ENCODE measurements around the gene DUS4L.
"Not testable (repeated sequence)": the region's sequence is repeated elsewhere in the genome, so short reads cannot be mapped to it uniquely, and the experiment has no call there.

DUS4L gene
- 0.35 to 4.2 (median 2.5) reads per million in 18 experiments for total RNA-seq

DNA sequence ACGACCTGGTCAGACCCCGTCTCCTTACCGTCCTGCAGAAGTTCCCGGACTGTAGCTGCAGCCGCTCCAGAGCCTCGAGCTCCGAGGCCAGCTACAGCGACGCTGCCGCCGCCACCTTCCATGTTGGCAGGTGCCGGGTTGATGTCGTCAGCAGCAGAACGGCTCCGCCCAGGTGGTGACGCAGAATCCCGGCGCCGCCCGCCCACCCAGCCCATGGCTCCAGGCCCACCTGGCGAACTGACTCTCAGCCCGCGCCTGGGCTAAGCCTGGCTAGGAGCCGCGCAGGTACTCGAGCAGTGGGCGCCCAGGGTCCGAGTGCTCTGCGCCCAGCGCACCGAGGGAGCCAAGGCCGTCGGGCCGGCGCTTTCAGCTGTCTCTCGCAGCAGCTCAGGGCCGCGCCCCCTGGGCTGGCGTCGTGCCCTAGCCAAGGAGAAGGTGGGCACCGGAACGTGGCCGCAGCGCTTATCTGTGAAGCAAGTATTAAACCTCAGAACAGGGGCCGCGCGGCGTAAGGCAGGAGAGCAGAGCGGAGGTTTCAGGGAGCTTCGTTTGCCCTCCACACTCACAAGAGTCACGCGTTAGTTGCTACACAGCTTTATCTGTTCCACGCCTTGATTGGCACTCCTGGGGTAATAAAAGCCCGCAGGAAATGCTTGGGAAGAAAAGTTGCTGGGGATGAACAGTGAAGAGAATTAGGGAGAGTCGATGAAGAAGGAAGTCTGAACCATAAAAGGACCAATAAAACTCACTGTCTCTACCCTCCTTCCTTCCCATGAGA lies at the start of gene DUS4L, which contains the start of gene COG5:
TSS of gene DUS4L (plus strand) at position 197 of the 778 bp plus-strand sequence. CDS start 3,100 bp downstream, outside the sequence.
TSS of gene COG5 (minus strand) at position 146 of the 778 bp plus-strand sequence. CDS start at position 122, 24 bp downstream.
- DNase-seq: peak; percentile 71 to 85

GRCh38 chr7:107526672-107527071 lies 37.1 kb upstream of the DUS4L start:
- no peak for DNase-seq

DNA sequence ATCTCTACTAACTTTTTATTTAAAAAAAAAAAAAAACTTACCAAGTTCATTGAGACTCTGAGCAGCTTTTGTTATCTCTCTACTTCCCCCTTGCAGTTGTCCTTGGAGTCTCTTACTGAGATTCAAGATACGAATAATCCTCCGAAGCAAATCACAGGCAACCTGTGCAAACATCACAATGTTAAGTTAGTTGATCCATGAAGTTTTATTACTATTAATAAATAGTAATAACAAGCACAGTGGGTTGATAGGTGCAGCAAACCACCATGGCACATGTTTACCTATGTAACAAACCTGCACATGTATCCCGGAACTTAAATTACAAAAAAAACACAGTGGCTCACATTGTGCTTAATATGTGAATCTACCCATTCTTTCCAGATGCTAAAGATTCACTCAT lies 36.6 kb upstream of the DUS4L start:
- no peak for DNase-seq

DNA sequence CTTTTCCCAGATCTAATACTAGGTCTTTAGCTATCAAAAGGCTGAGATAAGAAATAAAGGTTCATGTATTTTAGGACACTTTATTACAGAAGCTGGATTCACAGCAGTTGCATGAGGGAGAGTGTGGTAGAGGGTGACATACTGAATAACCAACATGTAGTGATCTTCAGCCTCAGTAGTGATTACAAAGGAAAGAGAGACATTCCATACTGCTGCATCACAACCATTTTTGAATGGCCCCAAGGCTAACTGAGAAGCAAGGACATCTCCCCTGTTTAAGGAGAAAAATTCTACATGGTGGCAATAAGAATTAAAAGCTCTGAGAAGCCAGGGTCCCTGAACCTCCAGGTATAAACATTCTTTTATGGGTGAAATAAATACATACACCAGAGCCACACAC lies 35.3 kb upstream of the DUS4L start:
- DNase-seq: no peak

DNA sequence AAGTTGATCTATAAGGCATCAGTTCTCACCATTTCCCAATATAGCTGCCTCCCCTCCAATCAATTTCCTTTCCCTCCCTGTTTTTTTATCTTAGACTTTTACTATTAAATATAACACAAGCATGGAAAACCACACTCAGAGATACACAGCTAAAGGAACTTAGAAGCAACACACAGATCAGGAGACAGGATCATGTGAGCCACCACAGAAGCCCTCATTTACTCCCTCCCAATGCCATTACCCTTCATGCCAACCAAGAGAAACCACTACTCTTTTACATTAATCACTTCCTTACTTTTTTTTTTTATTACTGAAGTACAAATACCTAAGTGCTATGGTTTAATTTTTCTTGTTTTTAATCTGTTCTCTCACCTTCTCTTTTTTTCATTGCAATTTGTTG lies 33.0 kb upstream of the DUS4L start:
- DNase-seq: peak in 1 of 2 donors; percentile 18

GRCh38 chr7:107534139-107534538 lies 29.6 kb upstream of the DUS4L start:
- DNase-seq: no peak

GRCh38 chr7:107537228-107537627 lies 26.5 kb upstream of the DUS4L start:
- not testable (repeated sequence) for DNase-seq

- no peak for DNase-seq
These were observed 25.8 kb upstream of the DUS4L start for GRCh38 chr7:107538001-107538400.

- no peak for DNase-seq
These were observed 20.3 kb upstream of the DUS4L start for GRCh38 chr7:107543338-107543993.

DNA sequence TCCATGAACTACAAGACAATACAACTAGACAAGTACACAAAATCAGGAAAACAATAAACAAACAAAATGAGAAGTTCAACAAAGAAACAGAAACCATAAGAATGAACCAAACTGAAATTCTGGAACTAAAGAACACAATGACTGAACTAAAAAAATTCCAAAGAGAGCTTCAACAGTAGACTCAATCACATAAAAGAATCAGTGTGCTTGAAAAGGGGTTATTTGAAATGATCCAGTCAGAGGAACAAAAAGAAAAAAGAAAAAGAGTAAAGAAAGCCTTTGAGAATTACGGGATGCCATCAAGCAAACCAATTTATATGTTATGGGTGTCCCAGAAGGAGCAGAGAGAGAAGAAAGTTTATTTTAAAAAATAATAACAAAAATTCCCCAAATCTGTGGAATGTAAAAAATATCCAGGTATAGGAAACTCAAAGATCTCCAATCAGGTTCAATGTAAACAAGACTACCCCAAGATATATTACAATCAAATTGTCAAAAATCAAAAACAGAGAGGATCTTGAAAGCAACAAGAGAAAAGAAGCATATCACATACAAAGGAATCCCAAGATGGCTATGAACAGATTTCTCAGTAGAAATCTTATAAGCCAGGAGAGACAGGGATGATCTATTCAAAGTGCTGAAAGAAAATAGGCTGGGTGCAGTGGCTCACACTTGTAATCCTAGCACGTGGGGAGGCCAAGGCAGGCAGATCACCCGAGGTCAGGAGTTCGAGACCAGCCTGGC lies 18.8 kb upstream of the DUS4L start:
- DNase-seq: no peak

- no peak for DNase-seq
These were observed 11.8 kb upstream of the DUS4L start for GRCh38 chr7:107551936-107552335.

DNA sequence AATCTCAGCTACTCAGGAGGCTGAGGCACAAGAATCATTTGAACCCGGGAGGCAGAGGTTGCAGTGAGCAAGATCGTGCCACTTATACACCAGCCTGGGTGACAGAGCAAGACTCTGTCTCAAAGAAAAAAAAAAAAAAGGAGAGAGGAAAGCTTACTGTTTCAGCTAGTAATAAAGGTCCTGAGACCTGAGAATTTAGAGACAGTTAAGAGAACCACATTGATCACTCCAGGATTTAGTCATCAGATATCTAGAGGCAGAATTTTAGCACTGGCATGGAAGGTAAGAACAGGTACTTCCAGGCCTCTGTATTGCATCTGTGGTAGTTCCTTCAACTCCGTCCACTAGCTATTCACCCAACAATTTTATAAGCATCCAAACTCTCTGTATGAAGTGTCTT lies 7.9 kb upstream of the DUS4L start:
- DNase-seq: no peak

DNA sequence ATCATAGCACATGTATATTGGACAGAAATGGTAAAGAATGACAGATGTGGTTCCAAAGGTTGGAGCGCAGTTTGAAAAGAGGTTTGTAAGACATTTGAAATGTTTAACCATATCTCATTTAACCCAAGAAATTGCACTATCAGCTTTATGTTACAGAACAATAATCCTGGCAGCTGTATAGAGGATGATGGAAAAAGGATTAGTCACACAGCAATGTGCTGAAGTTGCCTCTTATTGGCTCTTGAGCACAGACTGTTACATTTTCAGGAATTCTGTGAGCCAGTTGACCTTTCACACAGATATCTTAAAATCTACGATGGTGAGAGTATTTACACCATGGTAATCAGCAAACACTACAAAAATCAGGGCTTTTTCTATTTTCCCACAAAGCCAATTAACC lies 3.9 kb upstream of the DUS4L start:
- no peak for DNase-seq

GRCh38 chr7:107560898-107561516 lies 2.8 kb upstream of the DUS4L start:
- DNase-seq: peak; percentile 1 to 22

GRCh38 chr7:107563081-107563774 lies 543 bp upstream of the DUS4L start:
- DNase-seq: peak; percentile 19 to 31

GRCh38 chr7:107564553-107565298 lies 955 bp downstream of the DUS4L start:
- DNase-seq: no peak

- no peak for DNase-seq
These were observed 6.5 kb downstream of the DUS4L start for GRCh38 chr7:107570298-107570697.

DNA sequence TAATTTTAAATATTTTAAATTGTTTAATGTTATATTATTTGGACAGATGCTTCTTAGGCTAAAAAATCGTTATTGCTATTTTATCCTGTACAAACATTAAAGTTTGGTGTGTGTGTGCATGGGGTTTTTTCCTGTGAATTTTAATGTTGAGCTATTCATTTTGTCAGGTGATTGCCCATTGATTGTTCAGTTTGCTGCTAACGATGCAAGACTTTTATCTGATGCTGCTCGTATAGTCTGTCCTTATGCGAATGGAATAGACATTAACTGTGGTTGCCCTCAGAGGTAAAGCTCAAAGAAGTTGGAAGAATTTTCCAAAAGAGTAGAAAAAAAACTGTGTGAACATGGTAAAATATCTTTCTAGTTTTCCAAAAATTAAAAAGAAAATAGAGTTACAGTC lies 9.8 kb downstream of the DUS4L start:
- DNase-seq: no peak

GRCh38 chr7:107579554-107579884 lies 15.7 kb downstream of the DUS4L start:
- DNase-seq: no peak

DNA sequence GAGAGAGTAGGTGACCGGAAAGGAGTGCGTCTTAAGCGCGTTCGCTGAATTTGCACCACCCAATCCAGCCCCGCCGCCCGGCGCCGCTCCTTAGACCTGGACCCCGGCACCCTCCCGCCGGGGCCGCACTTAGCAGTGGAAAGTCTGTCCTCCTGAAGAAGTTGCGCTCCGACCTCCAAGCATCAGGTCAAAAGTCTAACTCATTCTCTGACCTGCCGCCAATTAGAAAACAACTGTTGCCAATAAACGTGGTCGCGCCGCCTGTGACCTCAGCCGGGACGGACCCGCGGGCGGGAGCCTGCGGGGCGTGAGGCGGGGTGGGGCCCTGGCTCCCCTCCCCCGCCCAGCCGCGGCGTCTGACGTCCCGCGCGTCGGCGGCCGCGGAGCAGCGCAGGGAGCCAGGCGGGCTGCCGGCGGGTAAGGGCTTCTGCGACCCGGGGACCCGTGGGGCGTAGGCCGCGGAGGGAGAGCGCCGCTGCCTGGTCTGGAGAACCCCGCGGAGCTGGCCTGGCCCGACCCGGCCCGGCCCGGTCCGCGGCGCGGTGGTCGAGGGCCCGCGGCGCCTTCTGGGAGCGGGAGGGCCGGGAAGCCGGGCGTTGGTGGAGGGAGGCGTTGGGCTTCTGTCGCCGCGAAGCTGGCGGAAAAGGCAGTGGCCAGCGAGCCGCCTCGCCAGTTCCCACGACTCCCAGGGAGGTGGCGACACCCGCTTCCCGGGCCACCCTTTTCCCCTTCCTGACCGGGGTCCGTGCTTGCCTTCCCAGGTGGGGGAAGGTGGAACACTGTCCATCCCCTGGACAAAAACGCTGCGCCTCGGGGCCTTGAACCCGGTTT lies 16.3 kb downstream of the DUS4L start, which contains the start of gene BCAP29:
TSS of gene BCAP29 (plus strand) at position 362 of the 831 bp plus-strand sequence. CDS start 527 bp downstream, outside the sequence.
- peak; percentile 75 to 88 for DNase-seq
